Esophagus muscularis mucosa (tissue), 3 donors: ENCODE measurements around the gene SLC35F3.

Source experiments
- POLR2AphosphoS5 ChIP-seq, 2 donors: sonication (generic); formaldehyde crosslinking; IDR thresholded peaks; one replicate each; pipeline ENCODE4 v1.6.1; 2017; ENCODE audit warnings: antibody characterized with exemption in 2 of 2
- TF ChIP-seq, protein P1 (sequence below), 3 experiments: fragments of 200-600 bp in 2 of 3; fragments of 450-650 bp in 1 of 3; sonication (generic) in 2 of 3; IDR thresholded peaks; one replicate each; pipeline ENCODE4 v1.5.1; 2017 to 2019; ENCODE audit warnings: antibody characterized with exemption in 3 of 3, mild to moderate bottlenecking in 2 of 3, moderate library complexity in 1 of 3

DNA sequence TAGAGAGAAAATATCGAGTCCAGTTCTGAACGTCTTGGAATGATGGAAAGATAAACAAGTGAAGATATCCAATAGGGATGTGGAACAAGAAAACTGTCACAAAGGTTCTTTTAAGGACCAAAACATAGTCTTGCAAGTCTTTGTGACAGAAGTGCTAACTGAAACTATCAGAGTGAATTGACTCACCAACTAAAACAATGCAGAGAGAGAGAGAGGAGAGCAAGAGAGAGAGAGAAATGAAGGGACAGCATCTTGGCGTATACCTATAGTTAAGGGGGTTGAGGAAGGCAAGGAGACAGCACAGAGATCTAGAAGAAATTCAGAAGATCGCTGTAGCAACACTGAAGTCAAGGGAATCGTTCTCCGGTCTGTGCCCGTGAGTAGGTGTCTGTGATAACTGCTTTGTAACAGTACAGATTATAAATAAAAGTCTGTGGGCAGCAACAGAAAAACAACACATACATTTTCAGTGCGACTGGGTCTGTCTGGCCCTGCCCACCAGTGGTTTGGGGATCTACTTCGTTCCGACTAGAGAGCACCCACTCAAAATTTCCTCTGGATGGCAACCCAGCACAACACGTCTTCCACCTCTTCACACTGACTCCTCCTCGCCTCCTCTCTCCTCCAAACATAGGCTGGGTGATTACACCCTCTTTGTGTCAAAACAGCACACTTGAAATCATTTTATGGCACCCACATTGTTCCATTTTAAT lies 464.0 kb downstream of the SLC35F3 start:
- TF ChIP-seq, protein P1, sequence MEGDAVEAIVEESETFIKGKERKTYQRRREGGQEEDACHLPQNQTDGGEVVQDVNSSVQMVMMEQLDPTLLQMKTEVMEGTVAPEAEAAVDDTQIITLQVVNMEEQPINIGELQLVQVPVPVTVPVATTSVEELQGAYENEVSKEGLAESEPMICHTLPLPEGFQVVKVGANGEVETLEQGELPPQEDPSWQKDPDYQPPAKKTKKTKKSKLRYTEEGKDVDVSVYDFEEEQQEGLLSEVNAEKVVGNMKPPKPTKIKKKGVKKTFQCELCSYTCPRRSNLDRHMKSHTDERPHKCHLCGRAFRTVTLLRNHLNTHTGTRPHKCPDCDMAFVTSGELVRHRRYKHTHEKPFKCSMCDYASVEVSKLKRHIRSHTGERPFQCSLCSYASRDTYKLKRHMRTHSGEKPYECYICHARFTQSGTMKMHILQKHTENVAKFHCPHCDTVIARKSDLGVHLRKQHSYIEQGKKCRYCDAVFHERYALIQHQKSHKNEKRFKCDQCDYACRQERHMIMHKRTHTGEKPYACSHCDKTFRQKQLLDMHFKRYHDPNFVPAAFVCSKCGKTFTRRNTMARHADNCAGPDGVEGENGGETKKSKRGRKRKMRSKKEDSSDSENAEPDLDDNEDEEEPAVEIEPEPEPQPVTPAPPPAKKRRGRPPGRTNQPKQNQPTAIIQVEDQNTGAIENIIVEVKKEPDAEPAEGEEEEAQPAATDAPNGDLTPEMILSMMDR (IDR thresholded peaks at IDR 0.05) = no peak
- no peak for TF ChIP-seq POLR2AphosphoS5 (IDR thresholded peaks at IDR 0.05)
